ENCODE data around the gene ACAD9.

DNA sequence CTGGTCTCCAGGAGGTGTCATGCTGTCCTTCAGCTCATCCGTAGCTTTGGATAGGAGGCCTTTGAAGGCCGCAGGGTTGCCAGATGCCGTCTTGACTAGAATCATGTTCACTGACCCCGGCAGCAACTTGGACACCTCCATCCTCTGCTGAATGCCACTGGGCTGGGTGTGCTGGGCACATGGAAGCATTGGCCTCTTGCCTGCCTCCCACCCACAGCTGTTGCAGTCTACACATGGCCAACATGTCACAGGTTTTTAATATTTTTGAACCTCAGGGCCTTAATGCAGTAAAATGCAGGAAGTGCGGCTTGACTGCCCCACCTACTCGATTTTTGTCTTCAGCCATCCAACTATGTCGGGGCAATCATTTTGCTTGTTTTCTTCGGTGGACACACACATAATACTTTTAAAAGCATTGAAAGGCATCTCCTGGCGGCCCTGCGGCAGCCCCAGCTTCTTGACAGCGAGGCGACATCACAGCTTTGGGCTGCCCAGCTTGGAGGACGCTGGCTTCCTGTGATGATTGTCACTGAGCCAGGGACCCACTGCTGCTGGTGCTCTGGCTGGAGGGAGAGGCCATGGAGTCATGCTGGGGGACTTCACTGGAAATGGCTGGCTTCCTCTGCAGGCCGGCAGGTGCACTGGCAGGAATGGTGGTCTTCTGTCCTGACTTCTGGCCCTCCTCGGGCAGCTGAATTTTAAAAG, 31.6 kb upstream of the ACAD9 start:
- TF ChIP-seq, protein P1, sequence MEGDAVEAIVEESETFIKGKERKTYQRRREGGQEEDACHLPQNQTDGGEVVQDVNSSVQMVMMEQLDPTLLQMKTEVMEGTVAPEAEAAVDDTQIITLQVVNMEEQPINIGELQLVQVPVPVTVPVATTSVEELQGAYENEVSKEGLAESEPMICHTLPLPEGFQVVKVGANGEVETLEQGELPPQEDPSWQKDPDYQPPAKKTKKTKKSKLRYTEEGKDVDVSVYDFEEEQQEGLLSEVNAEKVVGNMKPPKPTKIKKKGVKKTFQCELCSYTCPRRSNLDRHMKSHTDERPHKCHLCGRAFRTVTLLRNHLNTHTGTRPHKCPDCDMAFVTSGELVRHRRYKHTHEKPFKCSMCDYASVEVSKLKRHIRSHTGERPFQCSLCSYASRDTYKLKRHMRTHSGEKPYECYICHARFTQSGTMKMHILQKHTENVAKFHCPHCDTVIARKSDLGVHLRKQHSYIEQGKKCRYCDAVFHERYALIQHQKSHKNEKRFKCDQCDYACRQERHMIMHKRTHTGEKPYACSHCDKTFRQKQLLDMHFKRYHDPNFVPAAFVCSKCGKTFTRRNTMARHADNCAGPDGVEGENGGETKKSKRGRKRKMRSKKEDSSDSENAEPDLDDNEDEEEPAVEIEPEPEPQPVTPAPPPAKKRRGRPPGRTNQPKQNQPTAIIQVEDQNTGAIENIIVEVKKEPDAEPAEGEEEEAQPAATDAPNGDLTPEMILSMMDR (IDR thresholded peaks at IDR 0.05), result no peak
- no peak for TF ChIP-seq POLR2A (IDR thresholded peaks at IDR 0.05)
